HG03097 (cell line): ENCODE measurements around the gene PSAPL1.

Experiments used
- ATAC-seq: cut with Tn5 transposase; IDR thresholded peaks from one replicate; pipeline ENCODE4 v1.9.1; 2021; ENCODE audit not compliant: unreplicated experiment, low FRiP score

The PSAPL1 gene

GRCh38 chr4:7384003-7384928, 50.5 kb downstream of the PSAPL1 start:
- ATAC-seq, result no peak

- ATAC-seq, result no peak
Observed at GRCh38 chr4:7383266-7383665, 51.5 kb downstream of the PSAPL1 start.

- no peak for ATAC-seq
Observed at GRCh38 chr4:7382634-7383014, 52.1 kb downstream of the PSAPL1 start.

DNA sequence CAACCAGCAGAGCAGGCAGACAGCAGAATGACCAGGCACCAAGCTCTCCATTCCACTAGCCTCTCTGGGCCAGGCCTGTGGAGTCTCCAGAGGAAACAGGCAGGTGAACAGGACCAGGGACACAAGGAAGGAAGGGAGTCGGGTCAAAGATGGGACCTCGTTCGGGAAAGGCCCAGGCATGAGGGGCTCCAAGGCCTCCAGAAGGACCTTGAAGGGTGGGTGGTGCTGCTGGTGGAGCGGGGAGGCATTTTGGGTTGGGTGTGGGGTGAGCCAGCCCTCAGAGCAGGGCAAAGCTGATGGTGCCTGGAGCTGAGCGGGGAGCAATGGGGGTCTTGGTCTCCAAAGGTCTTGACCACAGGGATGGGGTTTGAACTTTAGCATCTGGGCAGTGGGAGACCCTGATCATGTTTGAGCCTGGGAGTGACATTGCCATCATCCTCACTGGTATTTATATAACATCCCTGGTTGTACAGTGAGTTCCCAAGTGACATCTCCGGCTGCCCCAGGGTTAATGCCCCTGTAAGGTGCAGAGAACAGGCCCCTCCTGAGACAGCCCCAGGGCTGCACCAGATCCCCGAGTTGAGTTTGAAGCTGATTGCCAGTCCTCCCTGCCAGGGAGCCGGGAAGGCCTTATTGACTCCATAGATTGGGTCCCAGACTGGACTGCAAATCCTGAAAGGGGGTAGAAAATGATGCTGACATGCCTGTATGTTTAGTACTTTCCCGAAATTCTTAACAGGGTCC, 52.7 kb downstream of the PSAPL1 start:
- no peak for ATAC-seq

GRCh38 chr4:7381221-7381889, 53.4 kb downstream of the PSAPL1 start:
- no peak for ATAC-seq
